Neural cell (in vitro differentiated cells): Measurements from ENCODE around the gene HCRTR2. TPM values are rescaled to one million over a fixed set of nuclear protein-coding genes. Genes with fewer than 3 reads are reported as not detected.

Source experiments
- H2AFZ ChIP-seq: fragments of 200-600, 300-800 bp; sonication (generic), shearing (Covaris generic); 2 replicates; pipeline ENCODE4 v1.6.0; 2014; ENCODE audit warnings: low read depth, mild to moderate bottlenecking, antibody characterized with exemption, low read length, moderate library complexity
- H3F3A ChIP-seq: fragments of 200-600 bp; shearing (Covaris generic); 2 replicates; pipeline ENCODE4 v1.6.1; 2016; ENCODE audit warnings: mild to moderate bottlenecking, moderate library complexity, mixed read lengths, antibody characterized with exemption, low read length; ENCODE audit not compliant: insufficient read depth, poor library complexity, severe bottlenecking
- H3K27ac ChIP-seq: fragments of 200-600, 300-800 bp; sonication (generic), shearing (Covaris generic); 2 replicates; pipeline ENCODE4 v1.5.1; 2014; ENCODE audit warnings: mild to moderate bottlenecking, low read length, moderate library complexity
- H3K27me3 ChIP-seq: fragments of 300-800, 200-600 bp; sonication (generic), shearing (Covaris generic); 2 replicates; pipeline ENCODE4 v1.6.0; 2014; ENCODE audit warnings: mild to moderate bottlenecking, low read depth, low read length, moderate library complexity; ENCODE audit not compliant: insufficient read depth
- H3K36me3 ChIP-seq: fragments of 300-800, 200-600 bp; sonication (generic), shearing (Covaris generic); 2 replicates; pipeline ENCODE4 v1.5.1; 2014; ENCODE audit warnings: mild to moderate bottlenecking, antibody characterized with exemption, low read length, moderate library complexity; ENCODE audit not compliant: insufficient read depth
- H3K4me2 ChIP-seq: fragments of 300-800, 200-600 bp; sonication (generic), shearing (Covaris generic); 2 replicates; pipeline ENCODE4 v1.6.0; 2014; ENCODE audit warnings: mild to moderate bottlenecking, low read length
- H3K4me3 ChIP-seq: fragments of 300-800, 200-600 bp; sonication (generic), shearing (Covaris generic); 2 replicates; pipeline ENCODE4 v1.5.1; 2014; ENCODE audit warnings: mild to moderate bottlenecking, low read length, moderate library complexity
- H3K79me2 ChIP-seq: fragments of 200-600 bp; shearing (Covaris generic); replicated peaks from 2 replicates; pipeline ENCODE4 v1.6.0; 2014; ENCODE audit warnings: mild to moderate bottlenecking, low read length, moderate library complexity; ENCODE audit not compliant: insufficient read depth
- H3K9ac ChIP-seq: fragments of 300-800, 200-600 bp; sonication (generic), shearing (Covaris generic); 2 replicates; pipeline ENCODE4 v1.6.1; 2016; ENCODE audit warnings: mild to moderate bottlenecking, low read length, mixed read lengths
- H3K9me2 ChIP-seq: fragments of 200-600 bp; shearing (Covaris generic); 2 replicates; pipeline ENCODE4 v1.6.1; 2016; ENCODE audit warnings: mild to moderate bottlenecking, low read length, mixed read lengths; ENCODE audit not compliant: insufficient read depth
- H3K9me3 ChIP-seq: fragments of 200-600, 300-800 bp; sonication (generic), shearing (Covaris generic); 2 replicates; pipeline ENCODE4 v1.6.1; 2016; ENCODE audit warnings: mild to moderate bottlenecking, mixed run types, low read length, moderate library complexity, mixed read lengths
- H4K20me1 ChIP-seq: fragments of 200-600 bp; shearing (Covaris generic); 2 replicates; pipeline ENCODE4 v1.6.1; 2016; ENCODE audit warnings: mild to moderate bottlenecking, mixed run types; ENCODE audit not compliant: insufficient read depth
- CTCF ChIP-seq: fragments of 450-650 bp; IDR thresholded peaks from 2 replicates; pipeline ENCODE4 v1.5.1; 2014; ENCODE audit warnings: antibody characterized with exemption, mild to moderate bottlenecking, moderate library complexity; ENCODE audit not compliant: poor library complexity, severe bottlenecking
- EP300 ChIP-seq: fragments of 450-650 bp; conservative IDR thresholded peaks from 2 replicates; pipeline ENCODE4 v1.6.1; 2014; ENCODE audit warnings: antibody characterized with exemption, mild to moderate bottlenecking, moderate library complexity; ENCODE audit not compliant: poor library complexity, severe bottlenecking
- EZH2 ChIP-seq: fragments of 200-600, 300-800 bp; shearing (Covaris generic), sonication (generic); IDR thresholded peaks from 2 replicates; pipeline ENCODE4 v1.6.1; 2014; ENCODE audit warnings: antibody characterized with exemption, low read length, borderline replicate concordance, mild to moderate bottlenecking; ENCODE audit not compliant: insufficient read depth, poor library complexity, severe bottlenecking
- MXI1 ChIP-seq: fragments of 450-650 bp; conservative IDR thresholded peaks from 2 replicates; pipeline ENCODE4 v1.6.1; 2014; ENCODE audit warnings: antibody characterized with exemption, mild to moderate bottlenecking; ENCODE audit not compliant: poor library complexity, severe bottlenecking
- POLR2AphosphoS5 ChIP-seq: IDR thresholded peaks from 2 replicates; pipeline ENCODE4 v1.6.1; 2012
- RAD21 ChIP-seq: fragments of 450-650 bp; conservative IDR thresholded peaks from 2 replicates; pipeline ENCODE4 v1.6.1; 2014; ENCODE audit warnings: antibody characterized with exemption, mild to moderate bottlenecking, moderate library complexity
- REST ChIP-seq: IDR thresholded peaks from 2 replicates; pipeline ENCODE4 v1.6.1; 2012; ENCODE audit warnings: borderline replicate concordance
- SMC3 ChIP-seq: fragments of 450-650 bp; conservative IDR thresholded peaks from 2 replicates; pipeline ENCODE4 v1.6.1; 2014; ENCODE audit warnings: antibody characterized with exemption, mild to moderate bottlenecking, moderate library complexity; ENCODE audit not compliant: poor library complexity
- TAF1 ChIP-seq: IDR thresholded peaks from 2 replicates; pipeline ENCODE4 v1.6.1; 2012; ENCODE audit warnings: low read depth
- polyA plus RNA-seq: library from polyadenylated mRNA; depleted of rRNA; stranded (reverse); fragments of >200 nt; gene quantifications from 2 replicates; pipeline ENCODE4 v1.2.3, GENCODE V29; 2014

Gene HCRTR2
- polyA plus RNA-seq, 1 donor from 2014 or later, result 8.1 TPM

GRCh38 chr6:55255113-55255512 lies 80.8 kb downstream of the HCRTR2 start:
- no peaks in the 10 kb centered on the region for H3K9me2 ChIP-seq
- no peaks in the 10 kb centered on the region for H3K27me3 ChIP-seq
- no peaks in the 10 kb centered on the region for H3F3A ChIP-seq
- H3K4me3 ChIP-seq, result no peak overlapping the region
- H4K20me1 ChIP-seq, result no peaks in the 10 kb centered on the region
- H3K79me2 ChIP-seq, result no peaks in the 10 kb centered on the region
- TF ChIP-seq REST (no peak), RAD21 (no peak), SMC3 (no peak), POLR2AphosphoS5 (no peak), TAF1 (no peak), EP300 (no peak), MXI1 (no peak), CTCF (no peak), EZH2 (no peak)
- H2AFZ ChIP-seq, result no peak overlapping the region
- no peak overlapping the region for H3K4me2 ChIP-seq
- H3K27ac ChIP-seq, result no peak overlapping the region
- no peaks in the 10 kb centered on the region for H3K9me3 ChIP-seq
- no peak overlapping the region for H3K9ac ChIP-seq
- no peaks in the 10 kb centered on the region for H3K36me3 ChIP-seq

GRCh38 chr6:55260181-55260580 lies 85.9 kb downstream of the HCRTR2 start:
- Histone ChIP-seq H3K4me2 (no peak overlapping the region), H3K9me3 (no peaks in the 10 kb centered on the region), H3K27ac (no peak overlapping the region), H2AFZ (no peak overlapping the region), H3K36me3 (no peaks in the 10 kb centered on the region), H3K79me2 (no peaks in the 10 kb centered on the region), H3K9ac (no peak overlapping the region), H4K20me1 (no peaks in the 10 kb centered on the region), H3K4me3 (no peak overlapping the region), H3K27me3 (no peaks in the 10 kb centered on the region), H3F3A (no peaks in the 10 kb centered on the region), H3K9me2 (no peaks in the 10 kb centered on the region)
- no peak for TF ChIP-seq RAD21
